BE2C (cell line): ENCODE results near the gene PATJ.

ENCODE experiments used
- DNase-seq: peaks from one replicate; pipeline ENCODE4 v3.0.0-alpha.2; 2020
- H3K27me3 ChIP-seq: fragments of 250-450 bp; sonication (Bioruptor Pico); 2 replicates; pipeline ENCODE4 v1.5.1; 2020; ENCODE audit warnings: mild to moderate bottlenecking
- H3K36me3 ChIP-seq: fragments of 250-450 bp; sonication (Bioruptor Pico); 2 replicates; pipeline ENCODE4 v1.5.1; 2020; ENCODE audit warnings: mild to moderate bottlenecking
- H3K4me1 ChIP-seq: fragments of 250-450 bp; sonication (Bioruptor Pico); 2 replicates; pipeline ENCODE4 v1.5.1; 2020
- H3K4me3 ChIP-seq: 2 replicates; pipeline ENCODE4 v1.5.1; 2011; ENCODE audit warnings: low read depth, low read length
- H3K9me3 ChIP-seq: fragments of 250-450 bp; sonication (Bioruptor Pico); 2 replicates; pipeline ENCODE4 v1.5.1; 2020
- CTCF ChIP-seq: IDR thresholded peaks from 2 replicates; pipeline ENCODE4 v1.5.1; 2012; ENCODE audit warnings: mild to moderate bottlenecking, low read depth, low read length

The PATJ gene

GRCh38 chr1:62068978-62069377 is 326.7 kb downstream of the PATJ start:
- Histone ChIP-seq H3K27me3 (no peaks in the 10 kb centered on the region), H3K4me1 (no peaks in the 10 kb centered on the region), H3K36me3 (no peaks in the 10 kb centered on the region), H3K9me3 (no peaks in the 10 kb centered on the region), H3K4me3 (no peak overlapping the region)
- DNase-seq, result no peak
- no peak for TF ChIP-seq CTCF

GRCh38 chr1:62070384-62071011 is 328.2 kb downstream of the PATJ start:
- no peak overlapping the region for H3K4me3 ChIP-seq
- H3K4me1 ChIP-seq, result no peaks in the 10 kb centered on the region
- DNase-seq, result peak; percentile 8
- no peaks in the 10 kb centered on the region for H3K9me3 ChIP-seq
- H3K36me3 ChIP-seq, result no peaks in the 10 kb centered on the region
- peak; percentile 52 for TF ChIP-seq CTCF
- no peaks in the 10 kb centered on the region for H3K27me3 ChIP-seq

- H3K4me1 ChIP-seq, result no peaks in the 10 kb centered on the region
- H3K36me3 ChIP-seq, result no peaks in the 10 kb centered on the region
- H3K9me3 ChIP-seq, result no peaks in the 10 kb centered on the region
- no peaks in the 10 kb centered on the region for H3K27me3 ChIP-seq
- H3K4me3 ChIP-seq, result no peak overlapping the region
- no peak for TF ChIP-seq CTCF
- DNase-seq, result no peak
These were observed 329.4 kb downstream of the PATJ start for GRCh38 chr1:62071695-62072094.

GRCh38 chr1:62076286-62076685 is 334.0 kb downstream of the PATJ start:
- no peak overlapping the region for H3K4me3 ChIP-seq
- peak; percentile 10 for DNase-seq
- no peaks in the 10 kb centered on the region for H3K9me3 ChIP-seq
- H3K27me3 ChIP-seq, result no peaks in the 10 kb centered on the region
- H3K4me1 ChIP-seq, result no peaks in the 10 kb centered on the region
- H3K36me3 ChIP-seq, result no peaks in the 10 kb centered on the region
- TF ChIP-seq CTCF, result no peak

- H3K27me3 ChIP-seq, result no peaks in the 10 kb centered on the region
- no peak for TF ChIP-seq CTCF
- no peak for DNase-seq
These were observed 335.5 kb downstream of the PATJ start for GRCh38 chr1:62077821-62078220.

GRCh38 chr1:62082456-62083363 is 340.4 kb downstream of the PATJ start:
- TF ChIP-seq CTCF, result peak; percentile 82
- Histone ChIP-seq H3K4me3 (no peak overlapping the region), H3K36me3 (no peaks in the 10 kb centered on the region), H3K9me3 (no peaks in the 10 kb centered on the region), H3K4me1 (no peaks in the 10 kb centered on the region), H3K27me3 (no peaks in the 10 kb centered on the region)
- peak; percentile 24 for DNase-seq

More at GRCh38 chr1:62077821-62078220, 335.5 kb downstream of the PATJ start:
- Histone ChIP-seq H3K4me1 (no peaks in the 10 kb centered on the region), H3K36me3 (no peaks in the 10 kb centered on the region), H3K9me3 (no peaks in the 10 kb centered on the region), H3K4me3 (no peak overlapping the region)
